ENCODE measurements around the gene ST8SIA1.
"Not testable (repeated sequence)": the region's sequence is repeated elsewhere in the genome, so short reads cannot be mapped to it uniquely, and the experiment has no call there.

Gene ST8SIA1, protein sequence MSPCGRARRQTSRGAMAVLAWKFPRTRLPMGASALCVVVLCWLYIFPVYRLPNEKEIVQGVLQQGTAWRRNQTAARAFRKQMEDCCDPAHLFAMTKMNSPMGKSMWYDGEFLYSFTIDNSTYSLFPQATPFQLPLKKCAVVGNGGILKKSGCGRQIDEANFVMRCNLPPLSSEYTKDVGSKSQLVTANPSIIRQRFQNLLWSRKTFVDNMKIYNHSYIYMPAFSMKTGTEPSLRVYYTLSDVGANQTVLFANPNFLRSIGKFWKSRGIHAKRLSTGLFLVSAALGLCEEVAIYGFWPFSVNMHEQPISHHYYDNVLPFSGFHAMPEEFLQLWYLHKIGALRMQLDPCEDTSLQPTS

DNA sequence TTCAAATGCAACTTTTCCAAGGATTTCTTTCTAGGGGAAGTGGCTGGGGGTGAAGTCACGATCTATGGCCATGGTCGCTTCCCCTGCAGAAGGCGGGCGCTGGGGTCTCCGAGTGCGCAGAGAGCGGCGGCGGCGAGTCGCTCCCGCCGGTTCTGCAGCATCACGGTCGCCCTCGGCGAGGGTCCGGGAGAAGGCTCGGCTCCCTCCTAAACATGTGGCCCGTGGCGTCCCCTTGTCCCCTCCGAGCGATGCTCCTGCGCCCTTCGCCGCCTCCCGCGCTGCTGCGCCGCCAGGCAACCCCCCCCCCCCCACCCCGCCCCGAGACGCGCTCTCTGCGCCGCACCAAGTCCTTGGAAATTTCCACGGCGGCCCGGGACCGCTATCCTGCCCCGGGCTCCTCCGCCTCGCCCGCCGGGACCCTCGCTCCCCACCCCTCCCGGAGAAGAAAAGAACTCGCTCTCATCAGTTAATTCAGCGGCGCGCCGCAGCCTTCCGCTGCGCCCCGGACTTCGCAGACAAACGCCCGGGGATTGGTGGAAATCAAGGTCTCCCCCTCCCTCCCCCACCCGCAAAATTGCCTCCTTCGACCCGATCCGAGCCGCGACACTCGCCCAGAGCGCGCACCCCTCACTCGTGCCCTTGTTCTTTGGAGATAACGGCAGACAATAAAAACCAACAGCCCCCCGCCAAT lies at the start of gene ST8SIA1:
ST8SIA1 (minus strand) TSS at position 298 of the 691 bp plus-strand sequence. CDS start 475 bp downstream, outside the sequence.
- DNase-seq, result peak; percentile 72

DNA sequence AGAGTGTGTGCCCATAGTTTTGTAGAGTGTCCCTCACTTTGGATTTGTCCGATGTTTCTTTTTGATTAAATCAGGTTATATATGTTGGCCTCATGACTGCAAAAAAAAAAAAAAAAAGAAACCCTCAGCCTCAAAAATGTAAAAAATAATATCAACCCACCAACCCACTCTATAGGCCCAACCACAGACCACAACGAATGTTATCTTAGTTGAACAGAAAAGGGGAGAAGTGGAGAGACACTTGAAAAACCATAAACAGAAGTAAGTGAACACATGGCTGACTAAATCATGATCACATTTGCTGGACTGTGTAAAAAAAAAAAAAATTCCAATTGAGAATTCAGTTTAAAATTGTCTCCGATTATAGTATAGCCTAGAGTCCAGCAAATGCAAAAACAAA lies 45.5 kb upstream of the ST8SIA1 start:
- DNase-seq, result no peak

DNA sequence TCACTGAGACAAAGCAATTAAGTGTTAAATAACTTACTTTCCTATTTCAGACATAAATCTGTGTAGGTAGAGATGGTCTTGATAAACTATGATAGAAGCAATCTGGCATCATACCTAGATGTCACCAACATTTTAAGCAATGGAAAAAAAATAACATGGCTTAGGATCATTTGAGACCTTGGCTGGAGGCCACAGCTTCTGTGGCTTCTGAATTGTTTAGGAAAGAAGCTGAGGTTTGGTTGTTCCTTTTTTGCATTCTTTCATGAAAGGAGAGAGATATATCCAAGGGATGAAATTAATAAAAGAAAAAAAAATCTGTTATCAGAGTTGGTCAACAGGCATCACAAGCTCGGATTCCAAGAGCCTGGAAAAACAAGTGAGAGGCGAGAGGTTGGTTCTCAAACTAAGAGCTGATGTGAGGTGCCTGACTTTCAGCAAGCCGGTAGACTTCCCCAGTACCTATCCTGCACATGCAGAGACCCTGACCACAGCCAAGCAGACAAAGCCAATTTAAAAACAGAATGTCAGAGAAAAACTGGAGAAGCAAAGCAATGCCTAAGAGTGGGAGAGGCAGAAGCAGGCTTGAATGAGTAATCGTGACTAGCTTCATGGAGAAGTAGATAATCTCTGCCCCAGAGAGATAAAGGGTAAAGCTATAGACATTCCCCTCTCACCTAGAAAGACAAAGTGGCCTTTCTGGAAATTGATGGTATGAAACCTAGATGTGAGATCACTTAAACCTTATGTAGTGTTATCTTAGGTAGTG lies 43.4 kb upstream of the ST8SIA1 start:
- peak; percentile 36 for DNase-seq

DNA sequence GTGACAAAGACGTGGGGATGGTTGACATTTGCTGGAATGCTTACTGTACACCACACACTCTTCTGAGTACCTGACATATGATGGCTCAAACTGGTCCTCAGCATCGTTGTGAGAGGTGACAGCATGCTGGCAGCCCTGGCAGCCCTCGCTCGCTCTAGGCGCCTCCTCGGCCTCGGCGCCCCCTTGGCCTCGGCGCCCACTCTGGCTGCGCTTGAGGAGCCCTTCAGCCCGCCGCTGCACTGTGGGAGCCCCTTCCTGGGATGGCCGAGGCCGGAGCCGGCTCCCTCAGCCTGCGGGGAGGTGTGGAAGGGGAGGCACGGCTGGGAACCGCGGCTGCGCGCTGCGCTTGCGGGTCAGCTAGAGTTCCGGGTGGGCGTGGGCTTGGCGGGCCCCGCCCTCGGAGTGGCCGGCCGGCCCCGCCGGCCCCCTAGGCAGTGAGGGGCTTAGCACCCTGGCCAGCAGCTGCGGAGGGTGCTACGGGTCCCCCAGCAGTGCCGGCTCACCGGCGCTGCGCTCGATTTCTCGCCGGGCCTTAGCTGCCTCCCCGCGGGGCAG lies 42.2 kb upstream of the ST8SIA1 start:
- DNase-seq, result not testable (repeated sequence)

DNA sequence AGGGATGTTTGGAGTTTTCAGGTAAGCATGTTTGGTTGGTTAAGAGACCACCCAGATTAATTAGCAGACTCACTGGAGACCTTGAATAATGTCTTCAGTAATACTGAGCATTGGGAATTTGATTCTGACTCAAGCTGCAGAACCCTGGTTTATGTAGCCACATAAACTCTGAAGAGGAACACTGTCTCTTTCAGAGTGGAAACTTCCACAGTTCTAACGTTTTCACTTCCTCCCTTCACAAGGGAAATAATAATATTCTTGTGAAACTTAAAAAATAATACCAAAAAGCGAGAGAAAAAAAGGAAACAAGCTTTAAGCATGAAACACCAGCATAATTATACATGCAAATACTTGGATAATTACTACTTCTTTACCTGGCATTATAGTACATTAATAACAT lies 40.0 kb upstream of the ST8SIA1 start:
- DNase-seq, result no peak

- DNase-seq, result no peak
Observed at GRCh38 chr12:22372277-22372837, 37.9 kb upstream of the ST8SIA1 start.

DNA sequence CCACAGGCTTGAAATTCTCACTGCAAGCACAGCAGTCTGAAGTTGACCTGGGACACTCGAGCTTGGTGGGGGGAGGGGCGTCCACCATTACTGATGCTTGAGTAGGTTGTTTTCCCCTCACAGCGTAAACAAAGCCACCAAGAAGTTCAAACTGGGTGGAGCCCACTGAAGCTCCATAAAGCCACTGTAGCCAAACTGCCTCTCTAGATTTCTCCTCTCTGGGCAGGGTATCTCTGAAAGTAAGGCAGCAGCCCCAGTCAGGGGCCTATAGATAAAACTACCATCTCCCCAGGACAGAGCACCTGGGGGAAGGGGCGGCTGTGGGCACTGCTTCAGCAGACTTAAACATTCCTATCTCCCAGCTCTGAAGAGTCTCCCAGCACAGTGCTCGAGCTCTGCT lies 31.7 kb upstream of the ST8SIA1 start:
- DNase-seq, result no peak

DNA sequence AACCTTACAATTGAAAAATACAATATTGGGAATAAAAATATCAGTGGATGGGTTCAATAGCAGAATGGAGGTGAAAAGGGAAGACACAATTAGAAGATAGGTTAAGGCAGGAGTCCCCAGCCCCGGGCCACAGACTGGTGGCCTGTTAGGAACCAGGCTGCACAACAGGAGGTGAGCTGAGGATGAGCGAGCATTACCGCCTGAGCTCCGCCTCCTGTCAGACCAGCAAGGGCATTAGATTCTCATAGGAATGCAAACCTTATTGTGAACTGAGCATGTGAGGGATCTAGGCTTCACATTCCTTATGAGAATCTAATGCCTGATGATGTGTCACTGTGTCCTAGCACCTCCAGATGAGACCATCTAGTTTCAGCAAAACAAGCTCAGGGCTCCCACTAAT lies 27.3 kb upstream of the ST8SIA1 start:
- no peak for DNase-seq

GRCh38 chr12:22360774-22361173 lies 26.3 kb upstream of the ST8SIA1 start:
- DNase-seq, result no peak

GRCh38 chr12:22357531-22357930 lies 23.0 kb upstream of the ST8SIA1 start:
- DNase-seq, result no peak

- DNase-seq, result no peak
Observed at GRCh38 chr12:22356231-22356630, 21.7 kb upstream of the ST8SIA1 start.

DNA sequence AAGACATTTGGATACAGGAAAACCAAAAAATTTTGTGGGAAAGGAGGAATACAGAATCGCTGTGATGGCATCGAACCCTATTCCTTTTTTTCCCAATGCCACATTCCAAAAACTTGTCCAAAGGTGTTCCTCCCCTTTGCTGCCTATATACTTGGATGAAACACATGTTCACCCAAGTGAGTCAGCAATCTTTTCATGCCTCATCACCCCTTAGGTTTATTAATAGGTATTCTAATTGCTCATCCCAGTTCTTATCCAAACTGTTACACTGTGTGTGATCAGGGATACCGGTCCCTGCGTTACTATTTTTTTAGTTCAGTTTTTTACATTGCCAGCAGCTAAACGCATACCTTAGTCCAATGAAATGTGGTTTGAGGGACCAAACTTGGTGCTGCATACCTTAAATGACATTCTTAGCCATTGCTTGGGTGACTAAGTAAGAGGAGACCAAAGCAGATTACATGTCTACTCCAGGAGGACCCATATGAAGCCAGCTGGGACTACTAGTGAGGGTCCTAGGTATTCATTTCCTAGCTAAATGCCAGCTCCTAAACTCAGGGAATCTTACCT lies 20.6 kb upstream of the ST8SIA1 start:
- no peak for DNase-seq

DNA sequence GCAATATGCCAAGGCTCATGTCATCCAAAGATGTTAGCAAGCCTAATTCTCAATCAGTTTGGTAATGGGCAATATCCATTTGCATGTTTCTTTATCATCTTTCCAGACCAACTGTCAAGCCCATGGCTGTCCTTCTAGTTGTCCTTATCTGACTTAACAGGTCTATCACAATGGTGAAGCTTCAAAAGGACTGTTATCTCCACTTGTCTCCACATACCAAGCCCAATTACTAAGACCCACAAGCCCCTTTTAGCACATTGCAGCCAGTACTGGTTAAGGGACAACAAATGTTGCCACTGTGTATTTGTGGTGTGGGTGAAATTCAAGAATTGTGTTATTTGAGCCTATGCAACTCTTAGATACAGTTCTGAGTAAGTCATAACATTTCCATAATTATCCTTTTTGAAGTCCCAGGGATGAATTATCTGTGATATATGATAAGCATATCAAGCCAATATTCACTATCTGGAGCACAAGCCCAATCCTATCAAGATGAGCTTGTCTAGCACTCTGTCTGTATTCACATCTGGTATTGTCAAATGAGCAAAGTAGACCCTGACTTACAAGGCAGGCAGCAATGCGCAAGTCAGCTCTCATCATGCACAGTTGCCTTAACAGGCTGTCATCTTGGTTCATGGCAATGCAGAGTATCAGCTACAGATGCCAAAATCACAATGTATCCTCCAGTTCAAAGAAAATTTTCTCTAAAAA lies 19.3 kb upstream of the ST8SIA1 start:
- no peak for DNase-seq

DNA sequence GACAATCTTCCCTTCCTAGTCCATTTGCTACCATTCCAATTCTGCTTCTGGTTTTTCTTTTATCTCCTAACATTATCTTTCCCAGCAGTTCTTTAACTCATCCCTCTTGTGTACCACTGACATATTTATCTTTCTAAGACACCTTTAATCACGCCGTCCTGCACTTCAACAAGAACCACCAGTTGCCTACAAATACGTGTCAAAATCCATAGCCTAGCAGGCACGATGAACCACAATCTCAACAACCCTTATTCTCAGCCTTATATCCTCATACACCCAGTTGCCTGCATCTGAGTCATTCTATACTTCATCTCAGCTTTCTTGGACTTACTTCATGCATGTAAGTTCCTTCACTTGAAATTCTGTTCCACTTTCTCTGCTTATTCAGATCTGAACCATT lies 16.4 kb upstream of the ST8SIA1 start:
- DNase-seq, result no peak

GRCh38 chr12:22348208-22348607 lies 13.7 kb upstream of the ST8SIA1 start:
- DNase-seq, result no peak

- DNase-seq, result no peak
Observed at GRCh38 chr12:22340143-22340542, 5.6 kb upstream of the ST8SIA1 start.

GRCh38 chr12:22339691-22340090 lies 5.2 kb upstream of the ST8SIA1 start:
- no peak for DNase-seq

DNA sequence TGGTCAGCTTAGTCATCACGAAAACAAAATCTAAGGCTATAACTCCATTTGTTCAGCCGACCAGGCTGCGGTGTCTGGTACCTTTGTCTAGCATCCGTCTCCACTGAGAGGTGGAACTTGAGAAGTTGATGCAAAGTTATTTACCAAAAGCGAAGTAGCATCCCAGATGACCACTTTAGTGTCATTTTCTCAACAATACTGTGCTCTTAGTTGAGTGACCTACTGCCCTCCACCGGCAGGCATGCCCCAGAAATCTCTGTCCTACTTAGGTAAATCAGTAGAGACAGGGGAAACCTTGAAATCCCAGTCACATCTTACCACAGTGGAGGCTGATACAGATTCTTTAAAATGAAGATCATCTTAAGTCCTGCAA lies 1.3 kb upstream of the ST8SIA1 start:
- DNase-seq, result no peak

- no peak for DNase-seq
Observed at GRCh38 chr12:22333713-22334409, 646 bp downstream of the ST8SIA1 start.

- DNase-seq, result no peak
Observed at GRCh38 chr12:22333186-22333712, 1.3 kb downstream of the ST8SIA1 start.

DNA sequence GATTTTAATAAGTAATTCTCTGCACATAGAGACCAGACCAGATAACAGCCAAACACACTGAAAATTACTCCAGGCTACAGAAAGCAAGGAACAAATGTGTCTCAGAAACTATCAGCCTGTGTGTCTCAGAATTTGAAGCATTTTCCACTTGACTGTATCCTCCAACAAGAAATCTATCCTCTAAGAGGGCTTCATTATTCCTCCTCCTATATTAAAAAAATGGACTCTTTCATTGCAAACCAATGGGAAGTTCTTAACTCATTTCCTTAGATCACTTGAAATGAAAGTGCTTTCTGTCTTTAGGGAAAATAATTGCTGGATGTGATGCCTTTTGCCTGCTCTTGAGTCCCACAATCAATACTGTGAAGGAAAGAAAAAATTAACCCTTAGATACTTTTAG lies 2.3 kb downstream of the ST8SIA1 start:
- no peak for DNase-seq

All from femur (tissue), 1 donor.